ENCODE measurements around the gene IL2RG. TPM values are rescaled to one million over a fixed set of nuclear protein-coding genes. Genes with fewer than 3 reads are reported as not detected.

Gene IL2RG
- polyA plus RNA-seq, 4 donors: 11.2 to 83.5 (median 25.5) TPM

- no peaks in the 10 kb centered on the region for H3K9me3 ChIP-seq (ENCODE audit: control insufficient read depth in 2 of 2, insufficient read depth in 1 of 2, low read depth in 1 of 2, low read length in 1 of 2)
- no peak for FAIRE-seq
- no peaks in the 10 kb centered on the region for H3K36me3 ChIP-seq (ENCODE audit: control insufficient read depth in 3 of 3, insufficient read depth in 2 of 3, low read depth in 1 of 3, low read length in 3 of 3)
- H3K27me3 ChIP-seq (ENCODE audit: control insufficient read depth in 3 of 3, insufficient read depth in 3 of 3, low read length in 3 of 3): no peaks in the 10 kb centered on the region
- no peak overlapping the region for H3K27ac ChIP-seq (ENCODE audit: low read depth in 1 of 3, low read length in 2 of 3)
- DNase-seq: no peak
- no peak overlapping the region for H3K4me3 ChIP-seq (ENCODE audit: low read depth in 1 of 3, low read length in 3 of 3)
- H3K4me1 ChIP-seq (ENCODE audit: control insufficient read depth in 3 of 3, insufficient read depth in 2 of 3, low read depth in 1 of 3, low read length in 2 of 3): peaks cover 0 to 3% (median 0%) of the 10 kb centered on the region in 3 donors
- WGBS, 3 donors: 78 to 89% (median 81%) methylated on average over 5 of the region's 5 CpGs
Measured at GRCh38 chrX:71082124-71082647, 29.2 kb downstream of the IL2RG start.

GRCh38 chrX:71081330-71082123, 29.9 kb downstream of the IL2RG start:
- Histone ChIP-seq H3K9me3 (ENCODE audit: control insufficient read depth in 2 of 2, insufficient read depth in 1 of 2, low read depth in 1 of 2, low read length in 1 of 2) (no peaks in the 10 kb centered on the region), H3K4me3 (ENCODE audit: low read depth in 1 of 3, low read length in 3 of 3) (no peak overlapping the region), H3K27me3 (ENCODE audit: control insufficient read depth in 3 of 3, insufficient read depth in 3 of 3, low read length in 3 of 3) (no peaks in the 10 kb centered on the region), H3K27ac (ENCODE audit: low read depth in 1 of 3, low read length in 2 of 3) (no peak overlapping the region), H3K4me1 (ENCODE audit: control insufficient read depth in 3 of 3, insufficient read depth in 2 of 3, low read depth in 1 of 3, low read length in 2 of 3) (peaks cover 0 to 3% (median 0%) of the 10 kb centered on the region in 3 donors), H3K36me3 (ENCODE audit: control insufficient read depth in 3 of 3, insufficient read depth in 2 of 3, low read depth in 1 of 3, low read length in 3 of 3) (no peaks in the 10 kb centered on the region)
- FAIRE-seq (no peak), DNase-seq (peak; percentile 25 to 59)
- WGBS, 3 donors: 22 to 42% (median 31%) methylated on average over 3 of the region's 3 CpGs

GRCh38 chrX:71070531-71070930, 40.8 kb downstream of the IL2RG start:
- H3K36me3 ChIP-seq (ENCODE audit: control insufficient read depth in 3 of 3, insufficient read depth in 2 of 3, low read depth in 1 of 3, low read length in 3 of 3): no peaks in the 10 kb centered on the region
- H3K27ac ChIP-seq (ENCODE audit: low read depth in 1 of 3, low read length in 2 of 3): no peak overlapping the region
- WGBS, 3 donors: 64 to 77% (median 68%) methylated on average over 5 of the region's 5 CpGs
- H3K4me3 ChIP-seq (ENCODE audit: low read depth in 1 of 3, low read length in 3 of 3): no peak overlapping the region
- peaks cover 0 to 2% (median 0%) of the 10 kb centered on the region in 3 donors for H3K27me3 ChIP-seq (ENCODE audit: control insufficient read depth in 3 of 3, insufficient read depth in 3 of 3, low read length in 3 of 3)
- no peaks in the 10 kb centered on the region for H3K4me1 ChIP-seq (ENCODE audit: control insufficient read depth in 3 of 3, insufficient read depth in 2 of 3, low read depth in 1 of 3, low read length in 2 of 3)
- FAIRE-seq (no peak), DNase-seq (no peak)
- H3K9me3 ChIP-seq (ENCODE audit: control insufficient read depth in 2 of 2, insufficient read depth in 1 of 2, low read depth in 1 of 2, low read length in 1 of 2): no peaks in the 10 kb centered on the region

- Histone ChIP-seq H3K27me3 (ENCODE audit: control insufficient read depth in 3 of 3, insufficient read depth in 3 of 3, low read length in 3 of 3) (peaks cover 0 to 2% (median 0%) of the 10 kb centered on the region in 3 donors), H3K36me3 (ENCODE audit: control insufficient read depth in 3 of 3, insufficient read depth in 2 of 3, low read depth in 1 of 3, low read length in 3 of 3) (peaks cover 0 to 2% (median 0%) of the 10 kb centered on the region in 3 donors), H3K4me1 (ENCODE audit: control insufficient read depth in 3 of 3, insufficient read depth in 2 of 3, low read depth in 1 of 3, low read length in 2 of 3) (no peaks in the 10 kb centered on the region), H3K27ac (ENCODE audit: low read depth in 1 of 3, low read length in 2 of 3) (peak within 1 kb of the TSS; percentile 82 to 95 (median 88)), H3K9me3 (ENCODE audit: control insufficient read depth in 2 of 2, insufficient read depth in 1 of 2, low read depth in 1 of 2, low read length in 1 of 2) (no peaks in the 10 kb centered on the region), H3K4me3 (ENCODE audit: low read depth in 1 of 3, low read length in 3 of 3) (peak within 1 kb of the TSS; percentile 39 to 75 (median 63))
- DNase-seq: peak; percentile 90 to 94
- no peak for FAIRE-seq
- WGBS, 3 donors: 1 to 35% (median 14%) methylated on average over 35 to 73 of the region's 73 CpGs
Measured at GRCh38 chrX:71068044-71068918, 43.1 kb downstream of the IL2RG start, which contains the start of gene SNX12. Gene SNX12 (minus strand): TSS chrX:71068334. CDS start chrX:71068306, 28 bp downstream.

GRCh38 chrX:71067712-71068043, 43.7 kb downstream of the IL2RG start:
- H3K4me1 ChIP-seq (ENCODE audit: control insufficient read depth in 3 of 3, insufficient read depth in 2 of 3, low read depth in 1 of 3, low read length in 2 of 3): no peaks in the 10 kb centered on the region
- peak overlapping the region; percentile 39 to 75 (median 63) for H3K4me3 ChIP-seq (ENCODE audit: low read depth in 1 of 3, low read length in 3 of 3)
- H3K27ac ChIP-seq (ENCODE audit: low read depth in 1 of 3, low read length in 2 of 3): peak overlapping the region; percentile 82 to 93 (median 88)
- FAIRE-seq (no peak), DNase-seq (no peak)
- no peaks in the 10 kb centered on the region for H3K27me3 ChIP-seq (ENCODE audit: control insufficient read depth in 3 of 3, insufficient read depth in 3 of 3, low read length in 3 of 3)
- 0 to 41% (median 6%) methylated on average over 10 of the region's 10 CpGs for WGBS, 3 donors
- H3K36me3 ChIP-seq (ENCODE audit: control insufficient read depth in 3 of 3, insufficient read depth in 2 of 3, low read depth in 1 of 3, low read length in 3 of 3): peaks cover 0 to 3% (median 0%) of the 10 kb centered on the region in 3 donors
- no peaks in the 10 kb centered on the region for H3K9me3 ChIP-seq (ENCODE audit: control insufficient read depth in 2 of 2, insufficient read depth in 1 of 2, low read depth in 1 of 2, low read length in 1 of 2)

GRCh38 chrX:71067089-71067488, 44.3 kb downstream of the IL2RG start:
- DNase-seq: peak; percentile 52 to 56
- Histone ChIP-seq H3K27ac (ENCODE audit: low read depth in 1 of 3, low read length in 2 of 3) (peak overlapping the region; percentile 82 to 93 (median 88)), H3K27me3 (ENCODE audit: control insufficient read depth in 3 of 3, insufficient read depth in 3 of 3, low read length in 3 of 3) (no peaks in the 10 kb centered on the region), H3K36me3 (ENCODE audit: control insufficient read depth in 3 of 3, insufficient read depth in 2 of 3, low read depth in 1 of 3, low read length in 3 of 3) (peaks cover 0 to 5% (median 0%) of the 10 kb centered on the region in 3 donors), H3K4me3 (ENCODE audit: low read depth in 1 of 3, low read length in 3 of 3) (peak overlapping the region in 2 of 3 donors; percentile 63 to 75), H3K4me1 (ENCODE audit: control insufficient read depth in 3 of 3, insufficient read depth in 2 of 3, low read depth in 1 of 3, low read length in 2 of 3) (no peaks in the 10 kb centered on the region), H3K9me3 (ENCODE audit: control insufficient read depth in 2 of 2, insufficient read depth in 1 of 2, low read depth in 1 of 2, low read length in 1 of 2) (no peaks in the 10 kb centered on the region)
- WGBS, 3 donors: 7 to 21% (median 8%) methylated on average over 2 of the region's 2 CpGs
- no peak for FAIRE-seq

- Histone ChIP-seq H3K27ac (ENCODE audit: low read depth in 1 of 3, low read length in 2 of 3) (no peak overlapping the region), H3K4me1 (ENCODE audit: control insufficient read depth in 3 of 3, insufficient read depth in 2 of 3, low read depth in 1 of 3, low read length in 2 of 3) (no peaks in the 10 kb centered on the region), H3K4me3 (ENCODE audit: low read depth in 1 of 3, low read length in 3 of 3) (no peak overlapping the region), H3K27me3 (ENCODE audit: control insufficient read depth in 3 of 3, insufficient read depth in 3 of 3, low read length in 3 of 3) (no peaks in the 10 kb centered on the region), H3K36me3 (ENCODE audit: control insufficient read depth in 3 of 3, insufficient read depth in 2 of 3, low read depth in 1 of 3, low read length in 3 of 3) (peaks cover 0 to 21% (median 2%) of the 10 kb centered on the region in 3 donors), H3K9me3 (ENCODE audit: control insufficient read depth in 2 of 2, insufficient read depth in 1 of 2, low read depth in 1 of 2, low read length in 1 of 2) (no peaks in the 10 kb centered on the region)
- FAIRE-seq (no peak), DNase-seq (no peak)
Measured at GRCh38 chrX:71060127-71060526, 51.2 kb downstream of the IL2RG start.

GRCh38 chrX:71057848-71058530, 53.4 kb downstream of the IL2RG start:
- FAIRE-seq: no peak
- peaks cover 0 to 19% (median 2%) of the 10 kb centered on the region in 3 donors for H3K36me3 ChIP-seq (ENCODE audit: control insufficient read depth in 3 of 3, insufficient read depth in 2 of 3, low read depth in 1 of 3, low read length in 3 of 3)
- H3K4me1 ChIP-seq (ENCODE audit: control insufficient read depth in 3 of 3, insufficient read depth in 2 of 3, low read depth in 1 of 3, low read length in 2 of 3): no peaks in the 10 kb centered on the region
- no peaks in the 10 kb centered on the region for H3K9me3 ChIP-seq (ENCODE audit: control insufficient read depth in 2 of 2, insufficient read depth in 1 of 2, low read depth in 1 of 2, low read length in 1 of 2)
- H3K27me3 ChIP-seq (ENCODE audit: control insufficient read depth in 3 of 3, insufficient read depth in 3 of 3, low read length in 3 of 3): no peaks in the 10 kb centered on the region
- no peak overlapping the region for H3K27ac ChIP-seq (ENCODE audit: low read depth in 1 of 3, low read length in 2 of 3)
- WGBS, 3 donors: 56 to 86% (median 83%) methylated on average over 2 to 3 of the region's 3 CpGs
- H3K4me3 ChIP-seq (ENCODE audit: low read depth in 1 of 3, low read length in 3 of 3): no peak overlapping the region
- DNase-seq: no peak
